ENCODE results near the gene UNG. TPM values are rescaled to one million over a fixed set of nuclear protein-coding genes. Genes with fewer than 3 reads are reported as not detected.
A peak's percentile ranks its signal among the peaks of the same experiment; 100 is the strongest.

UNG gene
- total RNA-seq, 1 donor from 2014 or later, result 32.4 TPM

DNA sequence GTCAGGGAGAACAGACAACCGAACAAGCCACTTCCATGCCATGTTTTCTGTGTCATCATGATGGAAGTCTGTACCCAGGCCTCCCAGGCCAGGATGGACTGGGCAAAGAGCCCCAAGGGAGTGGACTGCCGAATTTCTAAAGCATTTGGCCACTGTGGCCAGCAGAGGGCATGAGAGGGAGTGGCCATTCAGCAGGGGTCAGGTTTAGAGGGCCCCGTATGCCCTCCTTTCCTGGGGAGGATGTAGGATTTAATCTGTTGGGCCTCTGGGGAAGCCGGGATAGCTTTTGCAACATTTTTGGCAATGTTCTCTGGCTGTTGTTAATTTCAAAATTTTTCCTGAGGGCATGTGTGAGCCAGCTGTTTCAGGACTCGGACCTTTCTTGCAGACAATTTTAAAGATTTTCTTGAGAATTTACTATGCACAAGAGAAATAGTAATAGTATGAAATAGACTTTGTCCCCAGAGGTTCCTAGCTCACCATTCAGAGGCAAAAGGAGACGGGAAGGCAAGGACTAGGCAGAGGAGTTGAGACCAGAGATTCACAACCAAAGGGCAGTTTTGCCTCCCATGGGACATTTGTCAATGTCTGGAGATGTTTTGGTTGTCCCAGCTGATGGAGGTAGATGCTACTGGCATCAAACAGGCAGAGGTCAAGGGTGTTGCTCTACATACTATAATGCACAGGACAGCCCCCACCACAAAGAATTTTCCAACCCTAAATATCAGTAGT is 37.0 kb downstream of the UNG start:
- peaks cover 5% of the 10 kb centered on the region for H3K27me3 Mint-ChIP-seq (ENCODE audit: unreplicated experiment)
- no peak overlapping the region for H3K27ac Mint-ChIP-seq (ENCODE audit: unreplicated experiment)
- peak; percentile 24 for DNase-seq
- peaks cover 17% of the 10 kb centered on the region for H3K4me1 Mint-ChIP-seq (ENCODE audit: low read depth, unreplicated experiment)
- H3K36me3 Mint-ChIP-seq (ENCODE audit: unreplicated experiment), result no peaks in the 10 kb centered on the region
- H3K4me3 Mint-ChIP-seq (ENCODE audit: unreplicated experiment), result no peak overlapping the region
- peaks cover 9% of the 10 kb centered on the region for H3K9me3 Mint-ChIP-seq (ENCODE audit: unreplicated experiment)
- TF ChIP-seq CTCF (IDR thresholded peaks at IDR 0.05; ENCODE audit: partially characterized antibody, unreplicated experiment), result peak; percentile 55

- no peak overlapping the region for H3K4me3 Mint-ChIP-seq (ENCODE audit: unreplicated experiment)
- DNase-seq, result no peak
- H3K9me3 Mint-ChIP-seq (ENCODE audit: unreplicated experiment), result peaks cover 3% of the 10 kb centered on the region
- H3K36me3 Mint-ChIP-seq (ENCODE audit: unreplicated experiment), result no peaks in the 10 kb centered on the region
- no peak overlapping the region for H3K27ac Mint-ChIP-seq (ENCODE audit: unreplicated experiment)
- TF ChIP-seq CTCF (IDR thresholded peaks at IDR 0.05; ENCODE audit: partially characterized antibody, unreplicated experiment), result no peak
- peaks cover 5% of the 10 kb centered on the region for H3K27me3 Mint-ChIP-seq (ENCODE audit: unreplicated experiment)
- no peaks in the 10 kb centered on the region for H3K4me1 Mint-ChIP-seq (ENCODE audit: low read depth, unreplicated experiment)
Observed at GRCh38 chr12:109137055-109137454, 39.7 kb downstream of the UNG start.

DNA sequence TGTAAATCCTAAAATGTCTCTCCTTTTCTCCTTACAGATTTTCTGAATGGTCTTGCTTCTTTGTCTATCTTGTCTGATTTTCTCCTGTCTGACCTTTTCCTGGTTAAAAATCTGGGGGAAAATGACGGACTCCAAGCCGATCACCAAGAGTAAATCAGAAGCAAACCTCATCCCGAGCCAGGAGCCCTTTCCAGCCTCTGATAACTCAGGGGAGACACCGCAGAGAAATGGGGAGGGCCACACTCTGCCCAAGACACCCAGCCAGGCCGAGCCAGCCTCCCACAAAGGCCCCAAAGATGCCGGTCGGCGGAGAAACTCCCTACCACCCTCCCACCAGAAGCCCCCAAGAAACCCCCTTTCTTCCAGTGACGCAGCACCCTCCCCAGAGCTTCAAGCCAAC is 42.0 kb downstream of the UNG start:
- H3K4me1 Mint-ChIP-seq (ENCODE audit: low read depth, unreplicated experiment), result no peaks in the 10 kb centered on the region
- H3K27me3 Mint-ChIP-seq (ENCODE audit: unreplicated experiment), result peaks cover 4% of the 10 kb centered on the region
- no peak for TF ChIP-seq CTCF (IDR thresholded peaks at IDR 0.05; ENCODE audit: partially characterized antibody, unreplicated experiment)
- H3K4me3 Mint-ChIP-seq (ENCODE audit: unreplicated experiment), result no peak overlapping the region
- H3K9me3 Mint-ChIP-seq (ENCODE audit: unreplicated experiment), result peaks cover 3% of the 10 kb centered on the region
- no peaks in the 10 kb centered on the region for H3K36me3 Mint-ChIP-seq (ENCODE audit: unreplicated experiment)
- DNase-seq, result no peak
- H3K27ac Mint-ChIP-seq (ENCODE audit: unreplicated experiment), result no peak overlapping the region

DNA sequence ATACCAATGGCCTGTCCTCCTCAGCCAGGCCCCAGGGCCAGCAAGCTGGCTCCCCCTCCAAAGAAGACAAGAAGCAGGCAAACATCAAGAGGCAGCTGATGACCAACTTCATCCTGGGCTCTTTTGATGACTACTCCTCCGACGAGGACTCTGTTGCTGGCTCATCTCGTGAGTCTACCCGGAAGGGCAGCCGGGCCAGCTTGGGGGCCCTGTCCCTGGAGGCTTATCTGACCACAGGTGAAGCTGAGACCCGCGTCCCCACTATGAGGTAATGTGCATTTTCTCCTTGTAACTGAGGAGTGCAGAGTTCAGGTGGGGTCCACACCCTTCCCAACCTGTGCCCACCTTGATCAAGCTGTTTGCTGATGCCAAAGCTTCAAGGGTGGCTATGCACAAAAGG is 42.4 kb downstream of the UNG start:
- no peak for TF ChIP-seq CTCF (IDR thresholded peaks at IDR 0.05; ENCODE audit: partially characterized antibody, unreplicated experiment)
- Mint-ChIP-seq H3K27me3 (ENCODE audit: unreplicated experiment) (peaks cover 4% of the 10 kb centered on the region), H3K4me1 (ENCODE audit: low read depth, unreplicated experiment) (no peaks in the 10 kb centered on the region), H3K4me3 (ENCODE audit: unreplicated experiment) (no peak overlapping the region), H3K27ac (ENCODE audit: unreplicated experiment) (no peak overlapping the region), H3K36me3 (ENCODE audit: unreplicated experiment) (no peaks in the 10 kb centered on the region), H3K9me3 (ENCODE audit: unreplicated experiment) (peaks cover 3% of the 10 kb centered on the region)
- no peak for DNase-seq

GRCh38 chr12:109140560-109140959 is 43.2 kb downstream of the UNG start:
- Mint-ChIP-seq H3K4me3 (ENCODE audit: unreplicated experiment) (no peak overlapping the region), H3K4me1 (ENCODE audit: low read depth, unreplicated experiment) (no peaks in the 10 kb centered on the region), H3K27me3 (ENCODE audit: unreplicated experiment) (peaks cover 4% of the 10 kb centered on the region), H3K36me3 (ENCODE audit: unreplicated experiment) (no peaks in the 10 kb centered on the region), H3K9me3 (ENCODE audit: unreplicated experiment) (peaks cover 2% of the 10 kb centered on the region), H3K27ac (ENCODE audit: unreplicated experiment) (no peak overlapping the region)
- DNase-seq, result no peak
- no peak for TF ChIP-seq CTCF (IDR thresholded peaks at IDR 0.05; ENCODE audit: partially characterized antibody, unreplicated experiment)
